Endodermal cell (in vitro differentiated cells): ENCODE measurements around the gene CH25H. TPM values are rescaled to one million over a fixed set of nuclear protein-coding genes. Genes with fewer than 3 reads are reported as not detected.

Experiments
- DNase-seq: peaks from one replicate; pipeline ENCODE4 v3.0.0-alpha.2; 2017
- H3K27ac ChIP-seq: 2 replicates; pipeline ENCODE4 v1.5.1; 2013; ENCODE audit warnings: mild to moderate bottlenecking, low read depth, low read length, moderate library complexity
- H3K27me3 ChIP-seq: 2 replicates; pipeline ENCODE4 v1.6.1; 2013; ENCODE audit warnings: mild to moderate bottlenecking, low read length, moderate library complexity; ENCODE audit not compliant: insufficient read depth, control insufficient read depth, poor library complexity, severe bottlenecking
- H3K36me3 ChIP-seq: 2 replicates; pipeline ENCODE4 v1.7.0; 2013; ENCODE audit warnings: mild to moderate bottlenecking, low read length, moderate library complexity; ENCODE audit not compliant: control insufficient read depth, insufficient read depth
- H3K4me1 ChIP-seq: one replicate; pipeline ENCODE4 v1.7.0; 2013; ENCODE audit warnings: low read length; ENCODE audit not compliant: control insufficient read depth, insufficient read depth
- H3K4me3 ChIP-seq: 2 replicates; pipeline ENCODE4 v1.5.1; 2013; ENCODE audit warnings: mild to moderate bottlenecking, low read length, moderate library complexity
- H3K9ac ChIP-seq: 2 replicates; pipeline ENCODE4 v1.6.1; 2013; ENCODE audit warnings: mild to moderate bottlenecking, low read length, moderate library complexity; ENCODE audit not compliant: poor library complexity, severe bottlenecking; ENCODE audit errors: extremely low read depth
- H3K9me3 ChIP-seq: 2 replicates; pipeline ENCODE4 v1.6.1; 2013; ENCODE audit warnings: mild to moderate bottlenecking, low read length, moderate library complexity; ENCODE audit not compliant: control insufficient read depth
- H3K27ac Mint-ChIP-seq: 2 replicates; pipeline ENCODE4 v1.8.0; 2020; ENCODE audit warnings: mixed read lengths
- H3K27me3 Mint-ChIP-seq: 2 replicates; pipeline ENCODE4 v1.8.0; 2021; ENCODE audit warnings: mild to moderate bottlenecking, mixed read lengths; ENCODE audit not compliant: insufficient read depth
- H3K36me3 Mint-ChIP-seq: 2 replicates; pipeline ENCODE4 v1.8.0; 2020; ENCODE audit warnings: low read depth, mixed read lengths
- H3K4me1 Mint-ChIP-seq: 2 replicates; pipeline ENCODE4 v1.8.0; 2020; ENCODE audit warnings: mixed read lengths
- H3K4me3 Mint-ChIP-seq: 2 replicates; pipeline ENCODE4 v1.8.0; 2020; ENCODE audit warnings: mild to moderate bottlenecking, moderate library complexity, mixed read lengths
- H3K9me3 Mint-ChIP-seq: 2 replicates; pipeline ENCODE4 v1.8.0; 2020; ENCODE audit warnings: mild to moderate bottlenecking, mixed read lengths
- CTCF ChIP-seq: fragments of 200-600 bp; sonication (generic); conservative IDR thresholded peaks from 2 replicates; pipeline ENCODE4 v1.5.0; 2021; ENCODE audit warnings: antibody characterized with exemption, mild to moderate bottlenecking
- WGBS, 2 experiments: methylation state at CpG; one replicate each; pipeline versions ENCODE4 v1.1.5 to v1.1.7; 2013; ENCODE audit warnings: missing lambda C conversion rate in 2 of 2, mixed read lengths in 1 of 2; ENCODE audit not compliant: insufficient coverage in 1 of 2, insufficient read length in 1 of 2; 5-methylcytosine and 5-hydroxymethylcytosine counted together
- total RNA-seq, 2 donors: library from RNA; stranded (reverse); fragmentation: NEBNext Ultra II Directional in 1 of 2; extraction: Animal tissue kit (Norgen Biotek cat#: 25700) in 1 of 2; gene quantifications; 2 replicates in 1 of 2; 3 replicates in 1 of 2; pipeline ENCODE4 v1.2.1, GENCODE V29; 2021

Gene CH25H
- total RNA-seq, 2 donors from 2014 or later: not detected

DNA sequence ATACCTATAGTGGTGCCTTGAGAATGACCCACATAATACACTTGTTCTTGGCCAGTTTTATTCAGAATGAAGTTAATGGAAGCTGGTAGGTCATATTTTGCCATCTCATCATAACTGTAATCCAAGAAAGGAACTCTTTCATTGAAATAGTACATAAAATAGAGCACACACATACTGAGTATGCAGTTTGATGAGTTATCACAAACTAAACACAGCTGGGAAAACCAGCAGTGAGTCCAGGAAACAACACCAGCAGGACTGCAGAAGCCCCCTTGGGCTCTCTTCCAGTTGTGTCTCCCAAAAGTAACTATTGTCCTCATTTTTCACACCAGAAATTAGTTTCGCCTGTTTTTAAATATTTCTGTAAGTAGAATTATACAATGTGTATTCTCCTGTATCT lies 19.8 kb upstream of the CH25H start:
- no peak for DNase-seq
- no peak overlapping the region for H3K27ac ChIP-seq
- no peak overlapping the region for H3K9ac ChIP-seq
- Mint-ChIP-seq H3K27ac (no peak overlapping the region), H3K27me3 (no peaks in the 10 kb centered on the region), H3K4me1 (peaks cover 11% of the 10 kb centered on the region), H3K9me3 (peaks cover 24% of the 10 kb centered on the region), H3K4me3 (no peak overlapping the region), H3K36me3 (peaks cover 25% of the 10 kb centered on the region)
- WGBS, 2 experiments: no CpG with 5 or more reads among the region's 1 CpG
- H3K9me3 ChIP-seq: peaks cover 35% of the 10 kb centered on the region
- peaks cover 7% of the 10 kb centered on the region for H3K36me3 ChIP-seq
- H3K4me3 ChIP-seq: no peak overlapping the region
- H3K27me3 ChIP-seq: no peaks in the 10 kb centered on the region
- TF ChIP-seq CTCF: no peak
- no peaks in the 10 kb centered on the region for H3K4me1 ChIP-seq

DNA sequence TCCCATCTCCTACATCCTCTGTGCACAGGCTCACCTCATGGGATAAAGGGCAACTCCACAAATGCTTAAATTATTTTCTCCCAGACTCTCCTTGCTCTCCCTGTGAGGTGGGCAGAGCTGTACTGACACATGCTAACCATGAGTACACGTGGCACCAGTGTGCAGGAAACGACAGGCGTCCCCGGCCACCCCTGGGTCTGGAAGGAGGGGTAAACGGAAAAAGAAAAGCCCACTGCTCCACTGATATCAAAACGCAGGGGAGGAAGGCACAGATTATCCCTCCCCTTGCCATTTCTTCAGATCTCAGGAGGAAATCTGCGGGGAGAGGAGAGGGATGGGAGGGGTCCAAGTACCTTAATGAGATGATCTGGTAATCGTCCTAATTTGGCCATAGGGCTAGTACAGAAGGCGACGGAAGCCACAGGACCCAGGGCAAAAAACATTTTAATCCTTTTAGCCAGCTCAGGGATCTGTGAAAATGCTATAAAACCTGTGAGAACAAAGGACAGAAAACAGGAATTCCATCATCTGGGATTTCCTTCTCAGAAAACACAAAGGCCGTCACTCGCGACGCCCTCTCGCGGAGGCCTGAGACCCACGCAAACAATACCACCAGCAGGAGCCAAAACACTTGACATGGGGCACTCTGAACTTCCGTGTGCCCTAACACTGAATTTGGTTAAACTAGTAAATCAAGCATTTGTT lies 17.8 kb upstream of the CH25H start:
- Histone ChIP-seq H3K36me3 (peaks cover 7% of the 10 kb centered on the region), H3K27ac (no peak overlapping the region), H3K27me3 (no peaks in the 10 kb centered on the region), H3K9ac (no peak overlapping the region), H3K4me1 (no peaks in the 10 kb centered on the region), H3K9me3 (peaks cover 35% of the 10 kb centered on the region), H3K4me3 (peak overlapping the region; percentile 33)
- WGBS, 2 experiments: 59 to 62% methylated on average over 11 to 18 of the region's 18 CpGs
- Mint-ChIP-seq H3K4me3 (peak overlapping the region; percentile 44), H3K4me1 (peaks cover 15% of the 10 kb centered on the region), H3K27me3 (no peaks in the 10 kb centered on the region), H3K36me3 (peaks cover 20% of the 10 kb centered on the region), H3K9me3 (peaks cover 24% of the 10 kb centered on the region), H3K27ac (peak overlapping the region; percentile 85)
- DNase-seq: peak; percentile 70
- TF ChIP-seq CTCF: peak; percentile 60

DNA sequence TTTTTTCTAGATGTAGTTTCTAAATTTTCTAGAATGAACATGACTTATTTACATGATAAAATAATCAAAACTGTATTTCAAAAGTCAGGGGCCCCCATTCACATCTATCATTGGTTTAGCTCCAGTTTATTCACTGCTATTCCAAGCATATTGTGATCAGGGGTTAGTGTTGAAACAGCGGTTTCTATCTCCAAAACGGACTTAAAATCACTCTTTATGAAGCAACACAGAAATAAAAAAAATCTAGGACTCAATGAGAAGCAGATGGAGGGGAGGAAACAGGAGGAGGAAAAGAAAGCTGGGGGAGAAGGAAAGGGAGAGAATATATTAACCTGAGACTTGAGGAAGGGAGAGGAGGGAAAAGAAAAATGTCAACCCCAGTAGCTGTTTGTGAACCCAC lies 14.8 kb upstream of the CH25H start:
- H3K9me3 Mint-ChIP-seq: peaks cover 12% of the 10 kb centered on the region
- no peak overlapping the region for H3K4me3 Mint-ChIP-seq
- peaks cover 7% of the 10 kb centered on the region for H3K36me3 ChIP-seq

More for the DNA sequence above, 14.8 kb upstream of the CH25H start:
- Histone ChIP-seq H3K9ac (no peak overlapping the region), H3K9me3 (peaks cover 14% of the 10 kb centered on the region), H3K27ac (no peak overlapping the region), H3K27me3 (no peaks in the 10 kb centered on the region), H3K4me3 (no peak overlapping the region), H3K4me1 (no peaks in the 10 kb centered on the region)
- no peak for TF ChIP-seq CTCF
- no peak for DNase-seq
- H3K36me3 Mint-ChIP-seq: peaks cover 4% of the 10 kb centered on the region
- no peak overlapping the region for H3K27ac Mint-ChIP-seq
- no peaks in the 10 kb centered on the region for H3K27me3 Mint-ChIP-seq
- peaks cover 15% of the 10 kb centered on the region for H3K4me1 Mint-ChIP-seq
- WGBS, 2 experiments: 95 to 96% methylated on average over 2 of the region's 2 CpGs
